Common myeloid progenitor, CD34-positive (primary cell): ENCODE results near the gene RICTOR.
A peak's percentile ranks its signal among the peaks of the same experiment; 100 is the strongest.

Experiments
- CTCF ChIA-PET: fragments of 350-600 bp; sonication (Branson Sonifier 250); formaldehyde crosslinking; loops from one replicate; lab custom pipeline; 2021; ENCODE audit warnings: antibody characterized with exemption; lab: Charles Lee
- POLR2A ChIA-PET: fragments of 350-600 bp; sonication (Branson Sonifier 250); formaldehyde crosslinking; loops from one replicate; lab custom pipeline; 2021; ENCODE audit warnings: antibody characterized with exemption; lab: Charles Lee
- DNase-seq, 3 donors: peaks; one replicate each; pipeline versions ENCODE4 v3.0.0 to v3.0.0-alpha.2; 2013
- H3K27ac ChIP-seq, 2 experiments: 1 replicate in 1 of 2; 2 replicates in 1 of 2; pipeline ENCODE4 v1.7.0; 2013; ENCODE audit warnings: inconsistent platforms in 2 of 2, low read length in 2 of 2, mild to moderate bottlenecking in 2 of 2, low read depth in 1 of 2, moderate library complexity in 1 of 2; ENCODE audit not compliant: severe bottlenecking in 2 of 2, insufficient read depth in 1 of 2, poor library complexity in 1 of 2
- H3K27me3 ChIP-seq, 5 experiments: replicated peaks in 2 of 5; 1 replicate in 3 of 5; 2 replicates in 2 of 5; pipeline versions ENCODE4 v1.6.1 to v1.7.0; 2013; ENCODE audit warnings: low read length in 4 of 5, mild to moderate bottlenecking in 2 of 5, moderate library complexity in 2 of 5, inconsistent platforms in 1 of 5; ENCODE audit not compliant: insufficient read depth in 5 of 5, control insufficient read depth in 4 of 5
- H3K36me3 ChIP-seq, 4 experiments: 1 replicate in 2 of 4; 2 replicates in 2 of 4; pipeline versions ENCODE4 v1.6.1 to v1.7.0; 2013; ENCODE audit warnings: low read length in 3 of 4, control low read depth in 1 of 4, mild to moderate bottlenecking in 1 of 4; ENCODE audit not compliant: control insufficient read depth in 4 of 4, insufficient read depth in 4 of 4
- H3K4me1 ChIP-seq, 4 experiments: 1 replicate in 3 of 4; 2 replicates in 1 of 4; pipeline versions ENCODE4 v1.6.1 to v1.7.1; 2013; ENCODE audit warnings: low read length in 3 of 4, mild to moderate bottlenecking in 3 of 4, control low read depth in 1 of 4, inconsistent platforms in 1 of 4, moderate library complexity in 1 of 4; ENCODE audit not compliant: control insufficient read depth in 4 of 4, insufficient read depth in 4 of 4; ENCODE audit errors: control extremely low read depth in 1 of 4
- H3K4me3 ChIP-seq, 7 experiments: 1 replicate in 4 of 7; 2 replicates in 3 of 7; pipeline versions ENCODE4 v1.5.1 to v1.7.0; 2013; ENCODE audit warnings: mild to moderate bottlenecking in 7 of 7, low read length in 6 of 7, moderate library complexity in 6 of 7, inconsistent platforms in 2 of 7, low read depth in 2 of 7, control low read depth in 1 of 7; ENCODE audit not compliant: insufficient read depth in 4 of 7, control insufficient read depth in 1 of 7; ENCODE audit errors: extremely low read depth in 1 of 7
- H3K9me3 ChIP-seq, 5 experiments: 1 replicate in 4 of 5; 2 replicates in 1 of 5; pipeline versions ENCODE4 v1.6.1 to v1.7.1; 2013; ENCODE audit warnings: low read length in 4 of 5, mild to moderate bottlenecking in 2 of 5, inconsistent platforms in 1 of 5, low read depth in 1 of 5, moderate library complexity in 1 of 5; ENCODE audit not compliant: control insufficient read depth in 4 of 5, insufficient read depth in 2 of 5; ENCODE audit errors: control extremely low read depth in 1 of 5
- WGBS: methylation state at CpG from one replicate; pipeline ENCODE4 v1.1.5; 2013; ENCODE audit not compliant: insufficient coverage; 5-methylcytosine and 5-hydroxymethylcytosine counted together

The RICTOR gene

DNA sequence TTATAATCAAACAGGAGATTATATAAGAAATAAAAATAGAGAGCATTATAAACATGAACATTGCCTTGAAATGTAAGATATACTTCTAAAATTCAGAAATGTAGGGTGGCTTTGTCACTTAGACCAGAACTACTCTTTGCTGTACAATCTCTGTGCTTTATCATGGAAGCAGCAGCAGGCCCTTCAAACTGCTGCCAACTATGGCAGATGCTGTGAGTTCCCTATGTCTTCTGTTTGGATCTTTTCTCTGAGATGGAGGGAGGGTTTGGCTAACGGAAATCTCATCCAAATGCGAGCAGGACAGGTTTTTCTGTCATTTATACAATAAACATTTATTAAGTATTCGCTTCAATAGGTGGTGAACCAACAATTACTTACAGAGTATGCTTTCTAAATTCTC lies 34.8 kb upstream of the RICTOR start:
- no peak for DNase-seq
- ChIA-PET POLR2A (no interaction called here), CTCF (interaction anchor here (1.4 to 1.5 kb wide), 2 partner anchors 9 to 103 kb away, joined by 3 to 4 read pairs; no protein-coding TSS in a partner anchor)
- Histone ChIP-seq H3K4me1 (no peaks in the 10 kb centered on the region), H3K36me3 (peaks cover 0 to 10% (median 0%) of the 10 kb centered on the region in 4 experiments), H3K27me3 (no peaks in the 10 kb centered on the region), H3K9me3 (no peaks in the 10 kb centered on the region), H3K27ac (no peak overlapping the region), H3K4me3 (no peak overlapping the region)
- WGBS: no CpG with 5 or more reads among the region's 3 CpGs

DNA sequence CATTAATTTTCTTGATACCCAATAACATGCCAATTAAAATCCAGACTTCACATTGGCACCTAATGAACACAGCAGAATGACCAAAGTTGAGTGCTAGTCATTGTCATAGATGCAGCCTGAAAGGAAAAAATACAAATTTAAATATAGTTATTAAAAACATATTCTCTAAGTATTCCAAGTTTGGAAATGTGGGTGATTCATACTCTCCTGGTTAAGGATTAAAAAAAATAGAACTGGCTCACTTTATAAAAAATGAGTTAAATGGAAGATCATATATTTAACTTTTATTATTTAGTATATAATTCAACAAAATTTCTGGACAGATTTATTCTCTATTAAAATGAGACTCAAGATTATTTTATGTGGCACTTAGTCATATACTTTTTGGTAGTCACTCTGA lies 33.2 kb upstream of the RICTOR start:
- Histone ChIP-seq H3K9me3 (no peaks in the 10 kb centered on the region), H3K27me3 (no peaks in the 10 kb centered on the region), H3K4me3 (no peak overlapping the region), H3K4me1 (no peaks in the 10 kb centered on the region), H3K36me3 (peaks cover 0 to 6% (median 0%) of the 10 kb centered on the region in 4 experiments), H3K27ac (no peak overlapping the region)
- POLR2A ChIA-PET: no interaction called here
- no peak for DNase-seq
- CTCF ChIA-PET: interaction anchor here (1.4 kb wide), 1 partner anchor 8 kb away, joined by 4 read pairs; no protein-coding TSS in a partner anchor

DNA sequence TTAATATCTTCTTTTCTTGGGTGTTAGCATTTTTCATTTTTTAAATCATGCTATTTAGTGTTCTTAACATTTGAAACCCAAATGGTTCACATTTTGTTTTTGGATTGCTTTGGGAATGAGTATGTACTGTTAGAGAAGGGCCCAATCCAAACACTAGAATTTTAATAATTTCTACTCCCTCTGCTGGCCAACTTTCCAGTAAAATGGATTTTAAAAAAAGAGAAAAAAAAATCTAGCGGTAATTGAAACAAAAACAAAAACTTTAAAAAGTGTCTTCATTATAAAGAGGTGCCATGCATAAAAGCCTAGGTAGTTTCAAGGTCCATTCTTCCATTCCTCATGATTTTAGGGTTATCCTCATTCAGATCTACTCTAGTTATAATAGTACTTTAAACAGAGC lies 32.1 kb upstream of the RICTOR start:
- CTCF ChIA-PET: interaction anchor here (1.0 to 3.1 kb wide), 2 partner anchors 25 to 101 kb away, joined by 4 to 14 read pairs; no protein-coding TSS in a partner anchor
- WGBS: no CpG with 5 or more reads among the region's 1 CpG
- H3K27me3 ChIP-seq: no peaks in the 10 kb centered on the region
- no peak overlapping the region for H3K27ac ChIP-seq
- DNase-seq: peak; percentile 36 to 50 (median 48)
- H3K4me1 ChIP-seq: no peaks in the 10 kb centered on the region
- peaks cover 0 to 6% (median 0%) of the 10 kb centered on the region in 4 experiments for H3K36me3 ChIP-seq
- POLR2A ChIA-PET: no interaction called here
- H3K4me3 ChIP-seq: no peak overlapping the region
- H3K9me3 ChIP-seq: no peaks in the 10 kb centered on the region

DNA sequence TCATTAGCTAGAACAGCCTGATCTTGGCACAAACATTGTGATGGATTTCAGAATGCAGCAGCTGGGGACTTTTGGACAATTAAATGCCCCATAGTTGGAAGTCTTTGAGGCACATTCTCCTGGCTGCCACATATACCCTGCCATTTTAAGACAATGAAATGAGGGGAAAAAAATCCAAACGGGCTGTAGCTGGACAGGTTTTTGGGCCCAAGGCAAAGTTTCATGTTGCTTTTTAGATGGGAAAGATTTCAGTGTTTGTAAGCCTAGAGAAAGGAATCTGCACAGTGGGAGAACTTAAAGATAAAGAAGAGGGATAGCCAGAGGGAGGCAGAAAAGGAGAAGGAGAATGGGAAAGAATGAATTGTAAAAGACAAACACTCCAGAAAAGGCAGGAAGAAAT lies 30.0 kb upstream of the RICTOR start:
- CTCF ChIA-PET: interaction anchor here (0.6 to 3.1 kb wide), 3 partner anchors 10 to 110 kb away, joined by 4 to 14 read pairs (median 5); no protein-coding TSS in a partner anchor
- Histone ChIP-seq H3K27ac (no peak overlapping the region), H3K4me3 (no peak overlapping the region), H3K4me1 (peaks cover 0 to 7% (median 2%) of the 10 kb centered on the region in 4 experiments), H3K36me3 (peaks cover 0 to 2% (median 0%) of the 10 kb centered on the region in 4 experiments), H3K9me3 (no peaks in the 10 kb centered on the region), H3K27me3 (no peaks in the 10 kb centered on the region)
- WGBS: 100% methylated on average over 1 of the region's 1 CpG
- no peak for DNase-seq
- POLR2A ChIA-PET: no interaction called here

DNA sequence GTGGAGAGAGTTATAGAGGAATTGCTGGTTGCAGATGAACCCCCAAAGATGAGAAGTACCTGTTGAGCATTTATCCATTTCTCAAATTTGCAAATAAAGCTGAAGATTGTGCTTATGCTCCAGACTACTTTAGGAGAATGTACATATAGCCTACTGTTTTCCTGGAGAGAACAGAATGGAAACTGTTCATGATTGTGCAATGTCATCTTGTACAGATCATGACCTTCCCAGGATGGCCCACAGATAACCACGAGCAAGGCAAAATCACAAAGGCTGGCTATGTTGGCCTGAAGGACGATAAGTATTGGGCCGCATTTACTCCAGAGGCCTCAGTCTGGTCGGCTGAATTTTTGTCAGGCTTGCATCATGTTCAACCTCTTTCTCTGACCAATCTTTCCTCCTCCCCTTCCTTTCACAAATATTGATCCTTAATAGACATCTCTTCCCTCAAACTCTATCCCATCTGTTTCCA lies 28.5 kb upstream of the RICTOR start:
- no peak for DNase-seq
- H3K4me3 ChIP-seq: no peak overlapping the region
- no peaks in the 10 kb centered on the region for H3K9me3 ChIP-seq
- H3K27me3 ChIP-seq: no peaks in the 10 kb centered on the region
- WGBS: 98% methylated on average over 4 of the region's 4 CpGs
- no peak overlapping the region for H3K27ac ChIP-seq
- ChIA-PET CTCF (interaction anchor here (1.5 kb wide), 1 partner anchor 12 kb away, joined by 5 read pairs; no protein-coding TSS in a partner anchor), POLR2A (no interaction called here)
- H3K4me1 ChIP-seq: peaks cover 0 to 7% (median 2%) of the 10 kb centered on the region in 4 experiments
- H3K36me3 ChIP-seq: peaks cover 0 to 2% (median 0%) of the 10 kb centered on the region in 4 experiments

DNA sequence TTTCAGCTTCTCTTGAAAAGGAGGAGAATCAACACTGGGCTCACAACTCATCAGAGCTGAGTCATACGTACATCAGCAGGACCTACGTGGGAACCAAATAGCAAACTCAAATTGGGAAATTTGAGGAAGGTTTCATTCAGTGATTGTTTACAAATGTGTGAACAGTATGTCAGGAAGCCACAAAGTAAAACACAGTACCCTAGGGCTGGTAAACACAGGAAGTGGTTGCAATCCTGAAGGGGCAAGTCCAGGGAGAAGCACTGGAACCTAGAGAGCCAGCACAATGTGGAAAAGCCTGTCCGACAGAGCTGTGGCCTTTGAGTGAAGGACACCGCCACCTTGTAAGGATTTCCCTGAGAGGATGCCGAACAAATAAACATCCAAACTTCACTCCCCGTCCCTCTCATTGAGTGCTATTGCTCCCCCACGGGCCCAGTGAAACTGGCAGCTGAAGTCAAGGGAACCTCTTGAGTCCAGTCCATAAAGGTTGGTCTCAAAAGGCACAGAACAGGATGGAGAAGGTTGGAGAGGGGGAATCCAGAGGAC lies 26.7 kb upstream of the RICTOR start:
- H3K9me3 ChIP-seq: no peaks in the 10 kb centered on the region
- H3K36me3 ChIP-seq: peaks cover 0 to 2% (median 0%) of the 10 kb centered on the region in 4 experiments
- POLR2A ChIA-PET: no interaction called here
- no peak for DNase-seq
- peak overlapping the region in 1 of 2 experiments; percentile 12 for H3K27ac ChIP-seq
- no peaks in the 10 kb centered on the region for H3K27me3 ChIP-seq
- CTCF ChIA-PET: interaction anchor here (1.6 kb wide), 1 partner anchor 20 kb away, joined by 5 read pairs; no protein-coding TSS in a partner anchor
- 54% methylated on average over 2 of the region's 7 CpGs for WGBS
- no peak overlapping the region for H3K4me3 ChIP-seq
- peaks cover 0 to 7% (median 2%) of the 10 kb centered on the region in 4 experiments for H3K4me1 ChIP-seq

DNA sequence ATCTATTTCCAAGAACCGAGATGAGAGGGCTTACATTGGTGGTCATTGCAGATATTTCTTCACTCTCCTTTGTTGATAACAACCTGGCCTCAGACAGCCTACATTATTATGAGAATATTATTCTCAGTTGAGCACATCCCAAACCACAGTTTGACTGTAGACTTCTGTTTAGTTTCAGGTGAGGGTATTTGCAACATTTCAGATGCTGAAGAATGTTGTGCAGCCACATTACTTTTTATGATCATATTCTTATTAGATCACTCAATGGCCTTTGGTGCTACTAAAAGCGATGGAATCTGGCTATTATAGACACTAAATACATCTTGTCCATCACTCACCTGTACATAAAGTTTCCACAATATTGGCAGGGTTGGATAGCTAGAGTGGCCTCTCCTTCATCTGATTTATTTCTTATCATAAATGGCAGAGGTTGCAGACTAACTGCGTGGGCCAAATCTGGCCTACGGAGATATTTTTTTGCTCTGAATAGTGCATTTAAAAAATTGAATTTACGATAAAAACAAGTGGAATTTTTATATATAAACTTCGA lies 26.2 kb upstream of the RICTOR start:
- Histone ChIP-seq H3K4me3 (no peak overlapping the region), H3K27me3 (no peaks in the 10 kb centered on the region), H3K36me3 (peaks cover 0 to 2% (median 0%) of the 10 kb centered on the region in 4 experiments), H3K9me3 (no peaks in the 10 kb centered on the region), H3K27ac (no peak overlapping the region), H3K4me1 (peaks cover 0 to 7% (median 2%) of the 10 kb centered on the region in 4 experiments)
- ChIA-PET POLR2A (no interaction called here), CTCF (interaction anchor here (1.5 to 1.6 kb wide), 2 partner anchors 8 to 20 kb away, joined by 4 to 5 read pairs; no protein-coding TSS in a partner anchor)
- DNase-seq: no peak
- WGBS: 95% methylated on average over 3 of the region's 6 CpGs
